ENCODE measurements around the gene BLMH. TPM values are rescaled to one million over a fixed set of nuclear protein-coding genes. Genes with fewer than 3 reads are reported as not detected.
A peak's percentile ranks its signal among the peaks of the same experiment; 100 is the strongest.

BLMH gene
- total RNA-seq, 4 donors from 2014 or later = 13.5 to 32.1 (median 20.4) TPM

DNA sequence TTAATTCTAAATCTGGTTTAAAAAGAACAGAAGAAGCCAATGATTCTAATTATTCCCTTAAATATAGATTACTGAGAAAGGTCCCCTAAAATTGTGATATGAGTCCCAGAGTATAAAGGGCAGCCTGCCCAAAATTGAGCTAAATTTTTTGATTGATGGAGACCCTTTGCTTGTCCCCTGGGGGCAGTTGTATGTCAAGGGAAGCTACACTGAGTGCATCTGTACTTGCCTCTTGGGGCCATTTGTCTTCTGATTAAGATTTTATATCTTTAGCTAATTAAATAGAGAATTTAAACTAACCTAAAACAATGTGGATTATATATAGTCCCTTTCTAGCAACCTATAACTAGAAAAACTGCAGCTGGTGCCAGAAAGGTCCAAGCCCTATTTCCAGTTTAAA lies 12.6 kb downstream of the BLMH start:
- H3K27ac ChIP-seq = no peak overlapping the region
- DNase-seq = no peak
- H3K27me3 ChIP-seq = no peaks in the 10 kb centered on the region
- H3K4me3 ChIP-seq = no peak overlapping the region
- peaks cover 0 to 30% (median 8%) of the 10 kb centered on the region in 4 donors for H3K36me3 ChIP-seq
- TF ChIP-seq, protein P1, sequence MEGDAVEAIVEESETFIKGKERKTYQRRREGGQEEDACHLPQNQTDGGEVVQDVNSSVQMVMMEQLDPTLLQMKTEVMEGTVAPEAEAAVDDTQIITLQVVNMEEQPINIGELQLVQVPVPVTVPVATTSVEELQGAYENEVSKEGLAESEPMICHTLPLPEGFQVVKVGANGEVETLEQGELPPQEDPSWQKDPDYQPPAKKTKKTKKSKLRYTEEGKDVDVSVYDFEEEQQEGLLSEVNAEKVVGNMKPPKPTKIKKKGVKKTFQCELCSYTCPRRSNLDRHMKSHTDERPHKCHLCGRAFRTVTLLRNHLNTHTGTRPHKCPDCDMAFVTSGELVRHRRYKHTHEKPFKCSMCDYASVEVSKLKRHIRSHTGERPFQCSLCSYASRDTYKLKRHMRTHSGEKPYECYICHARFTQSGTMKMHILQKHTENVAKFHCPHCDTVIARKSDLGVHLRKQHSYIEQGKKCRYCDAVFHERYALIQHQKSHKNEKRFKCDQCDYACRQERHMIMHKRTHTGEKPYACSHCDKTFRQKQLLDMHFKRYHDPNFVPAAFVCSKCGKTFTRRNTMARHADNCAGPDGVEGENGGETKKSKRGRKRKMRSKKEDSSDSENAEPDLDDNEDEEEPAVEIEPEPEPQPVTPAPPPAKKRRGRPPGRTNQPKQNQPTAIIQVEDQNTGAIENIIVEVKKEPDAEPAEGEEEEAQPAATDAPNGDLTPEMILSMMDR (IDR thresholded peaks at IDR 0.05) = no peak
- TF ChIP-seq POLR2A (IDR thresholded peaks at IDR 0.05) = no peak
- TF ChIP-seq EP300 (IDR thresholded peaks at IDR 0.05; ENCODE audit: low read depth) = no peak
- no peak for TF ChIP-seq POLR2AphosphoS5 (IDR thresholded peaks at IDR 0.05)
- intact Hi-C loops (cut with DNase I; ENCODE audit: low total_unique reads) = no loop called here
- H3K9me3 ChIP-seq = no peaks in the 10 kb centered on the region
- H3K4me1 ChIP-seq = no peaks in the 10 kb centered on the region
- in situ Hi-C loops (cut with MboI; ENCODE audit: low pct_ligation_motif_present in 1 of 4, low pct_unique_long_range_greater_than_20kb in 1 of 4, low sequenced_read_pairs in 3 of 4) = no loop called here

DNA sequence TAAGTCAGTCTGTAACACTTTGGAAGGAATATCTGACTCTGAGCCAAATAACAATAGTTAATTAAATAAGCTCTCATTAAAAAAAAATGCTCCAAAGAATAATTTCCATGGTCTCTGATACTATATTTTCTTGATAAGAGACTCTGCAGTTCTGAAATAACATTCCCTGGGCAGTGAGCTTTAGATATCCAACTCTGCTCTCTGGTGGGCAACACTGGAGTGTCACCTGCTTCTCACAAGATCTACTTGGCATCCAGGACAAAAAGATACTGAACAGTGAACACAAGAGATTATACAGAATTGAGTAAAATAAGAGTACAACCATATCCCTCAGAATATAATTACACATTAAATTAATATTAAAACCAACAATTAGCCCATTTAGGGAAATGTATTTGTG lies 13.7 kb downstream of the BLMH start:
- H3K4me3 ChIP-seq = no peak overlapping the region
- in situ Hi-C loops (cut with MboI; ENCODE audit: low pct_ligation_motif_present in 1 of 4, low pct_unique_long_range_greater_than_20kb in 1 of 4, low sequenced_read_pairs in 3 of 4) = no loop called here
- peaks cover 0 to 35% (median 13%) of the 10 kb centered on the region in 4 donors for H3K36me3 ChIP-seq
- H3K27me3 ChIP-seq = no peaks in the 10 kb centered on the region
- TF ChIP-seq, protein P1 (IDR thresholded peaks at IDR 0.05) = peak in 1 of 5 experiments; percentile 11
- TF ChIP-seq POLR2A (IDR thresholded peaks at IDR 0.05) = no peak
- H3K27ac ChIP-seq = no peak overlapping the region
- intact Hi-C loops (cut with DNase I; ENCODE audit: low total_unique reads) = no loop called here
- no peak for DNase-seq
- no peaks in the 10 kb centered on the region for H3K4me1 ChIP-seq
- H3K9me3 ChIP-seq = no peaks in the 10 kb centered on the region

DNA sequence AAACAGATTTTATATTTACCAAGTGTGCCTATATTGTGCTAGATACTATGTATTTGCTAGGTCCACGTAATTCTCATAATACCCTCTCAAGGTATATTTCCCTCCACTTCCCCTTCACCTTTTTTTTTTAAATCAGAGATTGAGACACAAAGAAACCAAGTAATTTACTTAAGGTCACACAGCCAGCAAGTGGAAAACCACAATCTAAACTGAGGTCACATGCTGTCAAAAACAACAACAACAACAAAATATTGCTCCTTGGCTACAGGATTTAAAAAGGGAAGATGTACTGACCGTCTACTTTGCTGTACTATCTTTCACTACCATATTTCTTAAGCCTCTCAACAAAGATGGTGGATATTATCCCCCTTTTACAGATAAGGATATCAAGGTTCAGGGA lies 15.8 kb downstream of the BLMH start:
- in situ Hi-C loops (cut with MboI; ENCODE audit: low pct_ligation_motif_present in 1 of 4, low pct_unique_long_range_greater_than_20kb in 1 of 4, low sequenced_read_pairs in 3 of 4) = no loop called here
- Histone ChIP-seq H3K27me3 (no peaks in the 10 kb centered on the region), H3K9me3 (no peaks in the 10 kb centered on the region), H3K4me1 (no peaks in the 10 kb centered on the region), H3K27ac (no peak overlapping the region), H3K36me3 (peaks cover 0 to 53% (median 21%) of the 10 kb centered on the region in 4 donors), H3K4me3 (no peak overlapping the region)
- DNase-seq = no peak
- 74 to 89% methylated on average over 2 of the region's 2 CpGs for WGBS, 2 donors (ENCODE audit: low coverage in 1 of 2)
- no peak for TF ChIP-seq POLR2AphosphoS5 (IDR thresholded peaks at IDR 0.05)
- TF ChIP-seq, protein P1 (IDR thresholded peaks at IDR 0.05) = no peak
- TF ChIP-seq EP300 (IDR thresholded peaks at IDR 0.05; ENCODE audit: low read depth) = no peak
- no peak for TF ChIP-seq POLR2A (IDR thresholded peaks at IDR 0.05)
- intact Hi-C loops (cut with DNase I; ENCODE audit: low total_unique reads) = no loop called here

DNA sequence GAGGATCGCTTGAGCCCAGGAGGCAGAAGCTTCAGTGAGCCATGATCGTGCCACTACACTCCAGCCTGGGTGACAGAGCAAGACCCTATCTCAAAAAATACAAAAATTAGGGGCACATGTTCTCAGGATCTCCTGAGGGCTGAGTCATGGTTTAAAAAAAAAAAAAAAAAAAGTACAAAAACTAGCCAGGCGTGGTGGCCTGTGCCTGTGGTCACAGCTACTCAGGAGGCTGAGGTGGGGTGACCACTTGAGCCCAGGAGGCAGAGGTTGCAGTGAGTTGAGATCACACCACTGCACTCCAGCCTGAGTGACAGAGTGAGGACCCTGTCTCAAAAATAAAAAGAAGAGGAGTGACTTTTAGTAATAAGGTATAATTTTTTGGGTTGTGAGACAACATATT lies 16.9 kb downstream of the BLMH start:
- WGBS, 2 donors (ENCODE audit: low coverage in 1 of 2) = 92 to 100% methylated on average over 1 to 3 of the region's 3 CpGs
- DNase-seq = no peak
- intact Hi-C loops (cut with DNase I; ENCODE audit: low total_unique reads) (no loop called here), in situ Hi-C loops (cut with MboI; ENCODE audit: low pct_ligation_motif_present in 1 of 4, low pct_unique_long_range_greater_than_20kb in 1 of 4, low sequenced_read_pairs in 3 of 4) (no loop called here)
- H3K27me3 ChIP-seq = no peaks in the 10 kb centered on the region
- TF ChIP-seq EP300 (IDR thresholded peaks at IDR 0.05; ENCODE audit: low read depth) = no peak
- TF ChIP-seq, protein P1 (IDR thresholded peaks at IDR 0.05) = no peak
- no peak for TF ChIP-seq POLR2A (IDR thresholded peaks at IDR 0.05)
- no peak for TF ChIP-seq POLR2AphosphoS5 (IDR thresholded peaks at IDR 0.05)
- no peak overlapping the region for H3K27ac ChIP-seq
- no peak overlapping the region for H3K4me3 ChIP-seq
- H3K4me1 ChIP-seq = no peaks in the 10 kb centered on the region
- H3K36me3 ChIP-seq = peaks cover 0 to 55% (median 21%) of the 10 kb centered on the region in 4 donors
- H3K9me3 ChIP-seq = no peaks in the 10 kb centered on the region

Measured in transverse colon (tissue), 4 donors.